Mammary epithelial cell (primary cell): Measurements from ENCODE around the gene LOXL3.

Source experiments
- EZH2 ChIP-seq: IDR thresholded peaks from 2 replicates; pipeline ENCODE4 v1.6.1; 2012; ENCODE audit warnings: low read length, inconsistent platforms, borderline replicate concordance
- TF ChIP-seq, protein P1 (sequence below), 2 donors: IDR thresholded peaks in 1 of 2; conservative IDR thresholded peaks in 1 of 2; 2 replicates each; pipeline ENCODE4 v1.5.1; 2011 to 2012; ENCODE audit warnings: inconsistent platforms in 2 of 2, low read length in 2 of 2, mild to moderate bottlenecking in 2 of 2, control low read depth in 1 of 2, low read depth in 1 of 2; ENCODE audit not compliant: insufficient read depth in 1 of 2; ENCODE audit errors: extremely low read depth in 1 of 2

DNA sequence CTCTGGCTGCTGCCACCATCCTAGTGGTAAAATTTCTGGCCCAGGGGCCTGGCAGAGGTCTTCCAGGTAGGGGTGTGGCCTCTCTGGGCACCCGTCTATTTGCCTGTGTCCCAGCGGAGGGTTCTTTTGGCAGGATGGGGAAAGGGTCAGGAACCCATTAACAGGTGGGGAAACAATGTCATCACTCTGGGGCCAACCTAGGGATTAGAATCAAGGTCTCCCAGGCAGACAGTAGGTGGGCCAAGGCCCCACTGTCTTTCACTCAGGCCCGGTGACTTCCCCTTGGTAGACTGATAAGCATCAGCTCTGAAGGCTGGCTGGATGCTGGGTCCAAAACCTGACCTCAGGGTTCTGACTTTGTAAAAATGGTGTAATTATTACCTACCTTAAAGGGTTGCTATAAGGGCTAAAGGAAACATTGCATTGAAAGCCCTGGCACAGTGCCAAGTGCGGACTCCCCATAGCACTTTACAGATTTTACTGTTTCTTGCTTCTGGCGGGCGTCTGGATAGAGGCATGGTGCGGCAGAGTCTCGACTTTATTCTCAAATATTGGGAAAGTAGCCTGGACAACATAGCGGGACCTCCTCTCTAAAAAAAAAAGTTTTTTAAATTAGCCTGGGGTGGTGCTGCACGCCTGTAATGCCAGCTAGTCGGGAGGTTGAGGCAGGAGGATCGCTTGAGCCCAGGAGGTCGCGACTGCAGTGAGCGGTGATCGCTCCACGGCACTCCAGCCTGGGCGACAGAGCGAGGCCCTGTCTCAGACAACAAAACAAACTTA, 56.6 kb downstream of the LOXL3 start:
- TF ChIP-seq, protein P1, sequence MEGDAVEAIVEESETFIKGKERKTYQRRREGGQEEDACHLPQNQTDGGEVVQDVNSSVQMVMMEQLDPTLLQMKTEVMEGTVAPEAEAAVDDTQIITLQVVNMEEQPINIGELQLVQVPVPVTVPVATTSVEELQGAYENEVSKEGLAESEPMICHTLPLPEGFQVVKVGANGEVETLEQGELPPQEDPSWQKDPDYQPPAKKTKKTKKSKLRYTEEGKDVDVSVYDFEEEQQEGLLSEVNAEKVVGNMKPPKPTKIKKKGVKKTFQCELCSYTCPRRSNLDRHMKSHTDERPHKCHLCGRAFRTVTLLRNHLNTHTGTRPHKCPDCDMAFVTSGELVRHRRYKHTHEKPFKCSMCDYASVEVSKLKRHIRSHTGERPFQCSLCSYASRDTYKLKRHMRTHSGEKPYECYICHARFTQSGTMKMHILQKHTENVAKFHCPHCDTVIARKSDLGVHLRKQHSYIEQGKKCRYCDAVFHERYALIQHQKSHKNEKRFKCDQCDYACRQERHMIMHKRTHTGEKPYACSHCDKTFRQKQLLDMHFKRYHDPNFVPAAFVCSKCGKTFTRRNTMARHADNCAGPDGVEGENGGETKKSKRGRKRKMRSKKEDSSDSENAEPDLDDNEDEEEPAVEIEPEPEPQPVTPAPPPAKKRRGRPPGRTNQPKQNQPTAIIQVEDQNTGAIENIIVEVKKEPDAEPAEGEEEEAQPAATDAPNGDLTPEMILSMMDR (conservative IDR thresholded peaks at IDR 0.05 in 1 of 2, IDR thresholded peaks at IDR 0.05 in 1 of 2; ENCODE audit: extremely low read depth in 1 of 2, insufficient read depth in 1 of 2, low read depth in 1 of 2, low read length in 2 of 2) = no peak
- no peak for TF ChIP-seq EZH2
